MM.1S (cell line): ENCODE data around the gene NR0B1.

Experiments used
- EZH2phosphoT487 ChIP-seq: fragments of 300-600 bp; sonication (generic); IDR thresholded peaks from 2 replicates; pipeline ENCODE4 v1.6.1; 2018; ENCODE audit warnings: antibody characterized with exemption, low read length
- TF ChIP-seq, protein P1 (sequence below): fragments of 300-600 bp; sonication (generic); IDR thresholded peaks from 2 replicates; pipeline ENCODE4 v1.5.1; 2016; ENCODE audit warnings: antibody characterized with exemption, low read length, mixed read lengths

DNA sequence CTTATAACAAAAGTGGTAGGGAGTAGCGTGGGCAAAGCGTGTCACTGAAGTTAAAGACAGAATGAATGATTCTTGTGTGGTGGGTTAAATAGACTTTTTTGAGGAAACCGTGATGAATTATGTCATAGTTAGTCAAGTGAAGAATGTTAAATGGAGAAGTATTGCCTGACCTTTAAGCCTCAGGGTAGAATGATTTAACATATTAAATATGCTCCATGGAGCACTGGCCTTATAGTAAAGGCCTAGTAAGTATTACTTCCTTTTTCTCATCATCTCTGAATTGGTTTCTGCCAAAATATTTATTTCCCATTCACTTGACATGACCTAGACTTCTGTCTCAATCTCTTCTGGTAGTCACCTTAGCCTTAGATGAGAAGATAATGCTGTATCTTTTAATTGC, 38.6 kb downstream of the NR0B1 start:
- TF ChIP-seq, protein P1, sequence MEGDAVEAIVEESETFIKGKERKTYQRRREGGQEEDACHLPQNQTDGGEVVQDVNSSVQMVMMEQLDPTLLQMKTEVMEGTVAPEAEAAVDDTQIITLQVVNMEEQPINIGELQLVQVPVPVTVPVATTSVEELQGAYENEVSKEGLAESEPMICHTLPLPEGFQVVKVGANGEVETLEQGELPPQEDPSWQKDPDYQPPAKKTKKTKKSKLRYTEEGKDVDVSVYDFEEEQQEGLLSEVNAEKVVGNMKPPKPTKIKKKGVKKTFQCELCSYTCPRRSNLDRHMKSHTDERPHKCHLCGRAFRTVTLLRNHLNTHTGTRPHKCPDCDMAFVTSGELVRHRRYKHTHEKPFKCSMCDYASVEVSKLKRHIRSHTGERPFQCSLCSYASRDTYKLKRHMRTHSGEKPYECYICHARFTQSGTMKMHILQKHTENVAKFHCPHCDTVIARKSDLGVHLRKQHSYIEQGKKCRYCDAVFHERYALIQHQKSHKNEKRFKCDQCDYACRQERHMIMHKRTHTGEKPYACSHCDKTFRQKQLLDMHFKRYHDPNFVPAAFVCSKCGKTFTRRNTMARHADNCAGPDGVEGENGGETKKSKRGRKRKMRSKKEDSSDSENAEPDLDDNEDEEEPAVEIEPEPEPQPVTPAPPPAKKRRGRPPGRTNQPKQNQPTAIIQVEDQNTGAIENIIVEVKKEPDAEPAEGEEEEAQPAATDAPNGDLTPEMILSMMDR = no peak
- TF ChIP-seq EZH2phosphoT487 = no peak
